DOHH2 (cell line): Measurements from ENCODE around the gene INPP5F.

Experiments
- H3F3A ChIP-seq: fragments of 200-600 bp; sonication (generic), shearing (Covaris generic); 2 replicates; pipeline ENCODE4 v1.6.0; 2016; ENCODE audit warnings: antibody characterized with exemption, mild to moderate bottlenecking; ENCODE audit not compliant: control insufficient read depth, insufficient read depth
- H3K27ac ChIP-seq: fragments of 200-600 bp; sonication (generic); 2 replicates; pipeline ENCODE4 v1.5.1; 2014; ENCODE audit warnings: low read depth, mild to moderate bottlenecking, low read length, moderate library complexity
- H3K27me3 ChIP-seq: fragments of 200-600 bp; sonication (generic); 2 replicates; pipeline ENCODE4 v1.6.1; 2014; ENCODE audit warnings: mild to moderate bottlenecking, low read length, mixed read lengths; ENCODE audit not compliant: control insufficient read depth
- H3K36me3 ChIP-seq: fragments of 200-600 bp; sonication (generic); 2 replicates; pipeline ENCODE4 v1.6.1; 2014; ENCODE audit warnings: mild to moderate bottlenecking, low read length, moderate library complexity, mixed read lengths; ENCODE audit not compliant: control insufficient read depth
- H3K4me1 ChIP-seq: fragments of 200-600 bp; sonication (generic); 2 replicates; pipeline ENCODE4 v1.6.1; 2014; ENCODE audit warnings: mild to moderate bottlenecking, low read length, mixed read lengths; ENCODE audit not compliant: control insufficient read depth
- H3K4me2 ChIP-seq: fragments of 200-600 bp; sonication (generic); 2 replicates; pipeline ENCODE4 v1.6.0; 2014; ENCODE audit warnings: mild to moderate bottlenecking, low read length, moderate library complexity
- H3K4me3 ChIP-seq: fragments of 200-600 bp; sonication (generic); 2 replicates; pipeline ENCODE4 v1.5.1; 2014; ENCODE audit warnings: mild to moderate bottlenecking, low read length, mixed read lengths
- H3K79me2 ChIP-seq: fragments of 200-600 bp; sonication (generic); 2 replicates; pipeline ENCODE4 v1.6.1; 2014; ENCODE audit warnings: mild to moderate bottlenecking, low read length, mixed read lengths; ENCODE audit not compliant: control insufficient read depth
- H3K9me2 ChIP-seq: fragments of 200-600 bp; sonication (generic); replicated peaks from 2 replicates; pipeline ENCODE4 v1.6.1; 2014; ENCODE audit warnings: mild to moderate bottlenecking, low read length, mixed read lengths; ENCODE audit not compliant: control insufficient read depth
- H3K9me3 ChIP-seq: fragments of 200-600 bp; sonication (generic); 2 replicates; pipeline ENCODE4 v1.6.1; 2014; ENCODE audit warnings: antibody characterized with exemption, low read length, mixed read lengths; ENCODE audit not compliant: control insufficient read depth, insufficient read depth
- H4K20me1 ChIP-seq: fragments of 200-600 bp; sonication (generic); 2 replicates; pipeline ENCODE4 v1.6.0; 2014; ENCODE audit warnings: low read depth, mild to moderate bottlenecking, antibody characterized with exemption, low read length, moderate library complexity; ENCODE audit not compliant: control insufficient read depth, insufficient read depth
- CTCF ChIP-seq: fragments of 200-600 bp; sonication (generic); IDR thresholded peaks from one replicate; pipeline ENCODE4 v1.5.1; 2014; ENCODE audit warnings: antibody characterized with exemption, mild to moderate bottlenecking, low read depth, low read length; ENCODE audit not compliant: poor library complexity, severe bottlenecking
- EZH2phosphoT487 ChIP-seq: fragments of 200-600 bp; sonication (generic); IDR thresholded peaks from 2 replicates; pipeline ENCODE4 v1.6.1; 2017; ENCODE audit warnings: borderline replicate concordance, mild to moderate bottlenecking, antibody characterized with exemption, low read length, moderate library complexity, mixed read lengths

The INPP5F gene

GRCh38 chr10:119812684-119813083 lies 86.8 kb downstream of the INPP5F start:
- H3K4me3 ChIP-seq = no peak overlapping the region
- H3K4me1 ChIP-seq = peaks cover 39% of the 10 kb centered on the region
- H3K9me2 ChIP-seq = no peaks in the 10 kb centered on the region
- H3K36me3 ChIP-seq = no peaks in the 10 kb centered on the region
- H3K27ac ChIP-seq = no peak overlapping the region
- H3K4me2 ChIP-seq = no peak overlapping the region
- H3K9me3 ChIP-seq = no peaks in the 10 kb centered on the region
- H3F3A ChIP-seq = no peaks in the 10 kb centered on the region; the same call in 1 of the 2 replicates
- no peaks in the 10 kb centered on the region for H4K20me1 ChIP-seq
- H3K27me3 ChIP-seq = no peaks in the 10 kb centered on the region
- no peak for TF ChIP-seq CTCF
- TF ChIP-seq EZH2phosphoT487 = no peak
- H3K79me2 ChIP-seq = no peaks in the 10 kb centered on the region

GRCh38 chr10:119815671-119816070 lies 89.8 kb downstream of the INPP5F start:
- Histone ChIP-seq H3K36me3 (no peaks in the 10 kb centered on the region), H3K79me2 (no peaks in the 10 kb centered on the region), H3F3A (peaks cover 7% of the 10 kb centered on the region), H3K9me2 (no peaks in the 10 kb centered on the region), H3K27ac (no peak overlapping the region), H3K4me2 (no peak overlapping the region), H3K4me1 (peaks cover 39% of the 10 kb centered on the region), H4K20me1 (no peaks in the 10 kb centered on the region), H3K27me3 (no peaks in the 10 kb centered on the region), H3K9me3 (no peaks in the 10 kb centered on the region), H3K4me3 (no peak overlapping the region)
- no peak for TF ChIP-seq CTCF
- no peak for TF ChIP-seq EZH2phosphoT487

- H3K4me2 ChIP-seq = no peak overlapping the region
Observed at GRCh38 chr10:119817991-119818888, 92.4 kb downstream of the INPP5F start.

More at GRCh38 chr10:119817991-119818888, 92.4 kb downstream of the INPP5F start:
- Histone ChIP-seq H3K36me3 (no peaks in the 10 kb centered on the region), H3K9me2 (no peaks in the 10 kb centered on the region), H3K4me3 (no peak overlapping the region), H3K79me2 (no peaks in the 10 kb centered on the region), H4K20me1 (no peaks in the 10 kb centered on the region), H3K27me3 (no peaks in the 10 kb centered on the region), H3K4me1 (peaks cover 27% of the 10 kb centered on the region), H3K9me3 (no peaks in the 10 kb centered on the region), H3K27ac (no peak overlapping the region), H3F3A (peaks cover 10% of the 10 kb centered on the region)
- TF ChIP-seq EZH2phosphoT487 (no peak), CTCF (no peak)
